Osteocyte (in vitro differentiated cells): ENCODE results near the gene SP6. TPM values are rescaled to one million over a fixed set of nuclear protein-coding genes. Genes with fewer than 3 reads are reported as not detected.

Experiments
- DNase-seq: peaks from one replicate; pipeline ENCODE4 v3.0.0; 2021; ENCODE audit warnings: mixed read lengths; ENCODE audit not compliant: unreplicated experiment; ENCODE audit errors: extremely low spot score
- H3K27ac Mint-ChIP-seq: one replicate; pipeline ENCODE4 v1.8.0; 2021; ENCODE audit warnings: mild to moderate bottlenecking, mixed read lengths; ENCODE audit not compliant: unreplicated experiment
- H3K27me3 Mint-ChIP-seq: one replicate; pipeline ENCODE4 v1.8.0; 2021; ENCODE audit warnings: mixed read lengths; ENCODE audit not compliant: unreplicated experiment
- H3K36me3 Mint-ChIP-seq: one replicate; pipeline ENCODE4 v1.8.0; 2021; ENCODE audit warnings: mixed read lengths; ENCODE audit not compliant: unreplicated experiment
- H3K4me1 Mint-ChIP-seq: one replicate; pipeline ENCODE4 v1.8.0; 2021; ENCODE audit warnings: mixed read lengths; ENCODE audit not compliant: unreplicated experiment
- H3K4me3 Mint-ChIP-seq: one replicate; pipeline ENCODE4 v1.8.0; 2021; ENCODE audit warnings: mild to moderate bottlenecking, moderate library complexity, mixed read lengths; ENCODE audit not compliant: unreplicated experiment
- H3K9me3 Mint-ChIP-seq: one replicate; pipeline ENCODE4 v1.8.0; 2021; ENCODE audit warnings: mixed read lengths; ENCODE audit not compliant: unreplicated experiment
- CTCF ChIP-seq: fragments of 200-600 bp; sonication (generic); IDR thresholded peaks from 2 replicates; pipeline ENCODE4 v1.5.0; 2021; ENCODE audit warnings: antibody characterized with exemption, mild to moderate bottlenecking, moderate library complexity
- total RNA-seq: library from RNA; stranded (reverse); gene quantifications from 2 replicates; pipeline ENCODE4 v1.2.1, GENCODE V29; 2021

Gene SP6
- total RNA-seq, 1 donor from 2014 or later: 0.16 TPM

- peak within 1 kb of the TSS; percentile 97 for H3K27ac Mint-ChIP-seq
- peaks cover 37% of the 10 kb centered on the region for H3K4me1 Mint-ChIP-seq
- TF ChIP-seq CTCF: peak; percentile 40
- H3K27me3 Mint-ChIP-seq: no peaks in the 10 kb centered on the region
- H3K9me3 Mint-ChIP-seq: no peaks in the 10 kb centered on the region
- H3K4me3 Mint-ChIP-seq: peak within 1 kb of the TSS; percentile 94
- DNase-seq: peak; percentile 100
- peaks cover 3% of the 10 kb centered on the region for H3K36me3 Mint-ChIP-seq
Measured at GRCh38 chr17:47895856-47896671, 45.1 kb upstream of the SP6 start, which contains the start of gene SP2. Gene SP2, plus strand, starts transcription at chr17:47896236. Its CDS starts 51 bp downstream, at chr17:47896287.

GRCh38 chr17:47895347-47895855 lies 44.4 kb upstream of the SP6 start:
- no peak for DNase-seq
- H3K27me3 Mint-ChIP-seq: no peaks in the 10 kb centered on the region
- H3K36me3 Mint-ChIP-seq: peaks cover 3% of the 10 kb centered on the region
- peak overlapping the region; percentile 97 for H3K27ac Mint-ChIP-seq
- H3K4me3 Mint-ChIP-seq: peak overlapping the region; percentile 94
- peaks cover 33% of the 10 kb centered on the region for H3K4me1 Mint-ChIP-seq
- no peak for TF ChIP-seq CTCF
- no peaks in the 10 kb centered on the region for H3K9me3 Mint-ChIP-seq

- Mint-ChIP-seq H3K36me3 (peaks cover 3% of the 10 kb centered on the region), H3K9me3 (no peaks in the 10 kb centered on the region), H3K27ac (peak overlapping the region; percentile 97), H3K27me3 (no peaks in the 10 kb centered on the region), H3K4me3 (peak overlapping the region; percentile 94), H3K4me1 (peaks cover 28% of the 10 kb centered on the region)
- TF ChIP-seq CTCF: no peak
- DNase-seq: no peak
Measured at GRCh38 chr17:47894498-47895346, 43.8 kb upstream of the SP6 start.

GRCh38 chr17:47891545-47892088 lies 40.7 kb upstream of the SP6 start:
- TF ChIP-seq CTCF: no peak
- Mint-ChIP-seq H3K36me3 (no peaks in the 10 kb centered on the region), H3K9me3 (no peaks in the 10 kb centered on the region), H3K27me3 (no peaks in the 10 kb centered on the region), H3K4me1 (peaks cover 12% of the 10 kb centered on the region), H3K27ac (no peak overlapping the region), H3K4me3 (no peak overlapping the region)
- DNase-seq: no peak
